PC-9 (cell line): ENCODE data around the gene CTAG1A. TPM values are rescaled to one million over a fixed set of nuclear protein-coding genes. Genes with fewer than 3 reads are reported as not detected.

ENCODE experiments used
- BruUV-seq: library from RNA; stranded (reverse); fragments of 400-500 nt; replicated peaks from 2 replicates; lab custom pipeline; 2021; lab: Mats Ljungman, UMichigan
- CTCF ChIA-PET: fragments of 300-600 bp; sonication (Branson Sonifier 250); formaldehyde crosslinking; loops from one replicate; lab custom pipeline; 2022; ENCODE audit warnings: antibody characterized with exemption; lab: Charles Lee
- POLR2A ChIA-PET: fragments of 300-600 bp; sonication (Branson Sonifier 250); formaldehyde crosslinking; loops from one replicate; lab custom pipeline; 2022; ENCODE audit warnings: antibody characterized with exemption; ENCODE audit not compliant: unreplicated experiment; lab: Charles Lee
- DNase-seq, 2 experiments: peaks; one replicate each; pipeline versions ENCODE4 v3.0.0 to v3.0.0-alpha.2; 2015 to 2022; ENCODE audit warnings: mixed read lengths in 1 of 2
- H2AFZ ChIP-seq: fragments of 200-600 bp; sonication (generic); 2 replicates; pipeline ENCODE4 v1.8.1; 2017; ENCODE audit warnings: antibody characterized with exemption
- H3F3A ChIP-seq: fragments of 200-600 bp; sonication (generic); 2 replicates; pipeline ENCODE4 v1.8.1; 2017; ENCODE audit warnings: antibody characterized with exemption, mild to moderate bottlenecking, low read depth; ENCODE audit not compliant: insufficient read depth
- H3K27ac ChIP-seq: fragments of 200-600 bp; sonication (generic); 2 replicates; pipeline ENCODE4 v1.6.1; 2016; ENCODE audit warnings: mixed run types
- H3K27me3 ChIP-seq: fragments of 200-600 bp; sonication (generic); 2 replicates; pipeline ENCODE4 v1.6.1; 2016; ENCODE audit warnings: low read depth, mixed run types; ENCODE audit not compliant: insufficient read depth
- H3K36me3 ChIP-seq: fragments of 200-600 bp; sonication (generic); 2 replicates; pipeline ENCODE4 v1.6.1; 2016; ENCODE audit warnings: low read depth, mixed run types
- H3K4me1 ChIP-seq: fragments of 200-600 bp; sonication (generic); replicated peaks from 2 replicates; pipeline ENCODE4 v1.6.1; 2016; ENCODE audit warnings: mixed run types; ENCODE audit not compliant: insufficient read depth
- H3K4me2 ChIP-seq: fragments of 200-600 bp; sonication (generic); 2 replicates; pipeline ENCODE4 v1.6.1; 2017; ENCODE audit warnings: mixed run types
- H3K4me3 ChIP-seq: fragments of 200-600 bp; sonication (generic); 2 replicates; pipeline ENCODE4 v1.6.1; 2016; ENCODE audit warnings: mixed run types
- H3K79me2 ChIP-seq: fragments of 200-600 bp; sonication (generic); 2 replicates; pipeline ENCODE4 v1.6.1; 2017; ENCODE audit warnings: low read depth, mixed run types
- H3K9me2 ChIP-seq: fragments of 200-600 bp; sonication (generic); 2 replicates; pipeline ENCODE4 v1.8.1; 2017; ENCODE audit warnings: mild to moderate bottlenecking; ENCODE audit not compliant: insufficient read depth
- H3K9me3 ChIP-seq: fragments of 200-600 bp; sonication (generic); 2 replicates; pipeline ENCODE4 v1.8.1; 2016; ENCODE audit warnings: low read depth; ENCODE audit not compliant: insufficient read depth
- H4K20me1 ChIP-seq: fragments of 200-600 bp; sonication (generic); 2 replicates; pipeline ENCODE4 v1.8.1; 2017; ENCODE audit not compliant: insufficient read depth
- EZH2 ChIP-seq: fragments of 200-600 bp; sonication (generic); IDR thresholded peaks from 2 replicates; pipeline ENCODE4 v1.8.0; 2017; ENCODE audit warnings: antibody characterized with exemption, low read depth
- intact Hi-C: fragments of 100-400 bp; cut with micrococcal nuclease; formaldehyde crosslinking; loops from one replicate; pipeline ENCODE4 v1.10.0; 2022; ENCODE audit not compliant: unreplicated experiment
- total RNA-seq: library from RNA; stranded (reverse); gene quantifications from 2 replicates; pipeline ENCODE4 v1.2.3, GENCODE V29; 2021
- TF ChIP-seq, protein P1 (sequence below): fragments of 200-600 bp; sonication (generic); conservative IDR thresholded peaks from 2 replicates; pipeline ENCODE4 v1.6.1; 2017; ENCODE audit warnings: mixed run types, antibody characterized with exemption, mild to moderate bottlenecking, moderate library complexity

The CTAG1A gene
- total RNA-seq, 1 experiment from 2014 or later, result not detected

DNA sequence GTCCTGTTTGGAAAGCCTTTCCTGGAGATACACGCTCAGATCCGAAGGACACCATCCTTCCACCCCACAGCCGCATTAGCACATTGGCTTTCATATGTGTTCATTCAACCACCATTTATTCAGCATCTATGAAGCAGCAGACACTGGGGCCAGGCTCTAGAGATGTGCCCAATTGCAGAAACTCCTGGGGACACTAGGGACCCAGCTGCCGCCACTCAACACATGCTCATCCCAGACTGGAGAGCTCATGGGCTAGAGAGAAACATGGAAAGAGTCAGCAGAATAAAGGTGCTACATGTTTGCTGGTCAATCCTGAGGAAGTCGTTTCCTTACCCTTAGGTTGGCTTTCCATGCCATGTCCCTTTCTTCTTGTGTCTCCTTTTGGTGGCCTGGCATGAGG, 7.6 kb downstream of the CTAG1A start:
- POLR2A ChIA-PET, result no interaction called here
- intact Hi-C loops, result no loop called here

DNA sequence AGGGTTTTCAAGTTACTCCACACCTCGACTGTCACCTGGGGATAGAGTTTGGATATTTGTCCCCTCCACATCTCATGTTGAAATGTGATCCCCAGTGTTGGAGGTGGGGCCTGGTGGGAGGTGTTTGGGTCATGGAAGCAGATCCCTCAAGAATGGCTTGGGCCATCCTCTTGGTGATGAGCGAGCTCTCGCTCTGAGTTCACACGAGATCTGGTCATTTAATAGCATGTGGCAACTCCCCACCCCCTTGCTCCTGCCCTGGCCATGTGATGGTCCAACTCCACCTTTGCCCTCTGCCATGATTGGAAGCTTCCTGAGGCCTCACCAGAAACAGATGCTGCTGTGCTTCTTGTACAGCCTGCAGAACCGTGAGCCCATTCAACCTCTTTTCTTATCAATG, 8.3 kb downstream of the CTAG1A start:
- ChIA-PET CTCF (no interaction called here), POLR2A (no interaction called here)
- intact Hi-C loops, result no loop called here
- no TSS peak for BruUV-seq
- H3K27me3 ChIP-seq, result no peaks in the 10 kb centered on the region
- H3K4me2 ChIP-seq, result no peak overlapping the region
- no peaks in the 10 kb centered on the region for H3K9me2 ChIP-seq
- no peak overlapping the region for H3K27ac ChIP-seq
- H3K4me1 ChIP-seq, result peaks cover 39% of the 10 kb centered on the region
- DNase-seq, result no peak
- no peak overlapping the region for H3K4me3 ChIP-seq
- no peaks in the 10 kb centered on the region for H3K79me2 ChIP-seq
- H3K36me3 ChIP-seq, result no peaks in the 10 kb centered on the region
- no peaks in the 10 kb centered on the region; the same call in 1 of the 2 replicates for H3K9me3 ChIP-seq
- H3F3A ChIP-seq, result peaks cover 38% of the 10 kb centered on the region
- TF ChIP-seq, protein P1, sequence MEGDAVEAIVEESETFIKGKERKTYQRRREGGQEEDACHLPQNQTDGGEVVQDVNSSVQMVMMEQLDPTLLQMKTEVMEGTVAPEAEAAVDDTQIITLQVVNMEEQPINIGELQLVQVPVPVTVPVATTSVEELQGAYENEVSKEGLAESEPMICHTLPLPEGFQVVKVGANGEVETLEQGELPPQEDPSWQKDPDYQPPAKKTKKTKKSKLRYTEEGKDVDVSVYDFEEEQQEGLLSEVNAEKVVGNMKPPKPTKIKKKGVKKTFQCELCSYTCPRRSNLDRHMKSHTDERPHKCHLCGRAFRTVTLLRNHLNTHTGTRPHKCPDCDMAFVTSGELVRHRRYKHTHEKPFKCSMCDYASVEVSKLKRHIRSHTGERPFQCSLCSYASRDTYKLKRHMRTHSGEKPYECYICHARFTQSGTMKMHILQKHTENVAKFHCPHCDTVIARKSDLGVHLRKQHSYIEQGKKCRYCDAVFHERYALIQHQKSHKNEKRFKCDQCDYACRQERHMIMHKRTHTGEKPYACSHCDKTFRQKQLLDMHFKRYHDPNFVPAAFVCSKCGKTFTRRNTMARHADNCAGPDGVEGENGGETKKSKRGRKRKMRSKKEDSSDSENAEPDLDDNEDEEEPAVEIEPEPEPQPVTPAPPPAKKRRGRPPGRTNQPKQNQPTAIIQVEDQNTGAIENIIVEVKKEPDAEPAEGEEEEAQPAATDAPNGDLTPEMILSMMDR, result no peak
- no peak for TF ChIP-seq EZH2
- no peaks in the 10 kb centered on the region for H4K20me1 ChIP-seq
- H2AFZ ChIP-seq, result no peak overlapping the region

More for the DNA sequence above, 7.6 kb downstream of the CTAG1A start:
- TF ChIP-seq, protein P1, result no peak
- TF ChIP-seq EZH2, result no peak
- Histone ChIP-seq H3K27me3 (no peaks in the 10 kb centered on the region), H3K9me2 (no peaks in the 10 kb centered on the region), H3K9me3 (no peaks in the 10 kb centered on the region), H3K4me1 (peaks cover 32% of the 10 kb centered on the region), H3F3A (peaks cover 33% of the 10 kb centered on the region), H3K27ac (no peak overlapping the region), H3K4me3 (no peak overlapping the region), H3K79me2 (no peaks in the 10 kb centered on the region), H2AFZ (no peak overlapping the region), H4K20me1 (no peaks in the 10 kb centered on the region), H3K4me2 (no peak overlapping the region), H3K36me3 (no peaks in the 10 kb centered on the region)
- CTCF ChIA-PET, result interaction anchor here (0.6 kb wide), 1 partner anchor 183 kb away, joined by 6 read pairs; no protein-coding TSS in a partner anchor
- no peak for DNase-seq
- BruUV-seq, result no TSS peak

DNA sequence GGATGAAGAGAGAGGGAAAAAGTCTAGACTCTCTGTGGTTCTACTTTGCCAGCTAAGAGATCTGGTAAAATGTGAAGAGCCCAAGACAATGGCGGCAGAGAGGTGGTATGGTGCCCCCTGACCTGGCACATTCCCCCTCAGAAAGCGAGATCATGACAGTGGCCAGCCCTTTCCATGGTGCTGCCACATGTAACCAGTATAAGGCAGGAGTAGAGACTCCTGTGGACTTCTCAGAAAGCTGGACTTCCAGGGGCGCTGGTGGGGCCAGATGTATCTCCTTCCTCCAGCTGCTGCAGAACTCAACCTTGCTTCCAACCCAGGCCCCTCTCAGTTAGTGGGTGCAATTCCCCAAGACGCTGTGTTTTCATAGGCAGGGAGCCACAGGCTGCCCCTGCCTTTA, 9.6 kb downstream of the CTAG1A start:
- Histone ChIP-seq H3F3A (peaks cover 41% of the 10 kb centered on the region), H3K27ac (peak overlapping the region; percentile 98), H3K36me3 (no peaks in the 10 kb centered on the region), H3K9me3 (no peaks in the 10 kb centered on the region; the same call in 1 of the 2 replicates), H3K4me3 (no peak overlapping the region), H3K9me2 (no peaks in the 10 kb centered on the region), H4K20me1 (no peaks in the 10 kb centered on the region), H3K79me2 (no peaks in the 10 kb centered on the region), H3K4me2 (peak overlapping the region; percentile 77), H3K27me3 (no peaks in the 10 kb centered on the region), H2AFZ (no peak overlapping the region), H3K4me1 (peaks cover 51% of the 10 kb centered on the region)
- CTCF ChIA-PET, result no interaction called here
- no TSS peak for BruUV-seq
- intact Hi-C loops, result no loop called here
- no peak for DNase-seq
- no peak for TF ChIP-seq EZH2
- TF ChIP-seq, protein P1, result no peak
- POLR2A ChIA-PET, result no interaction called here
